ENCODE results near the gene SLC26A9.

The SLC26A9 gene

DNA sequence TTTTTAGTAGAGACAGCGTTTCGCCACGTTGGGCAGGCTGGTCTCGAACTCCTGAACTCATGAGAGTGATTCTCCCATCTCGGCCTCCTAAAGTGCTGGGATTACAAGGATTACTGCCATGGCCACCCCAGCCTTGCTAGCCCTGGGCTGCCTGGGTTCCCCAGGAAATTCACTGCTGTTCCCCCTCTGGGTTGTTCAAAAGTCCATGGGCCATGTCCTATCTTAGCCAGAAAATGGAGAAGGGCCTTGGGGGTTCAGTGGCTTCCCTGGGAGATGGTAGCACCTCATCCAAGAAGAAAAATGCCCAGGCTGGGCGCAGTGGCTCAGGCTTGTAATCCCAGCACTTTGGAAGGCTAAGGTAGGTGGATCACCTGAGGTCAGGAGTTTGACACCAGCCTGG is 20.9 kb downstream of the SLC26A9 start:
- Histone ChIP-seq H3K27me3 (replicated peaks; ENCODE audit: control insufficient read depth, insufficient read depth, low read length, poor library complexity, severe bottlenecking) (no peaks in the 10 kb centered on the region), H3K36me3 (ENCODE audit: control insufficient read depth, insufficient read depth, low read length) (no peaks in the 10 kb centered on the region), H3K27ac (ENCODE audit: insufficient read depth, low read length, poor library complexity, severe bottlenecking) (no peak overlapping the region), H3K4me3 (ENCODE audit: insufficient read depth, low read depth, low read length, poor library complexity, severe bottlenecking) (no peak overlapping the region), H3K4me1 (ENCODE audit: control insufficient read depth, insufficient read depth, low read length, poor library complexity, severe bottlenecking) (no peaks in the 10 kb centered on the region), H3K9me3 (ENCODE audit: control insufficient read depth, low read length) (no peaks in the 10 kb centered on the region)
- DNase-seq, result no peak

DNA sequence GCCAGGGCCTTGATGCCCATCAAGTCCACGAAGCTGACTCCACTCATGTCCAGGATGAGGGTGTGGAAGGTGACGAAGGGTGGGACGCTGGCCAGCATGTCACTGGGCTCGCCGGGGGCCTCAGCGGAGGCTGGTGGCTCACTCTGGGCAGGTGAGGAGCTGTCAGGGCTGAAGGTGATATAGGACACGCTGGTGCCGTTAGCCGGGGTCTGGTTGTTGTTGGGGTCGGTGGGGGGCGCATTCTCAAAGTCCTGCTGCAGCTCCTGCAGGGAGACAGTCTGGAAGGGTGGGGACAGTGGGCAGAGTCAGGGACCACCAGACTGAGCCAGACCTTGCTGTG is 21.7 kb downstream of the SLC26A9 start:
- Histone ChIP-seq H3K9me3 (ENCODE audit: control insufficient read depth, low read length) (no peaks in the 10 kb centered on the region), H3K27me3 (replicated peaks; ENCODE audit: control insufficient read depth, insufficient read depth, low read length, poor library complexity, severe bottlenecking) (no peaks in the 10 kb centered on the region), H3K4me1 (ENCODE audit: control insufficient read depth, insufficient read depth, low read length, poor library complexity, severe bottlenecking) (no peaks in the 10 kb centered on the region), H3K4me3 (ENCODE audit: insufficient read depth, low read depth, low read length, poor library complexity, severe bottlenecking) (no peak overlapping the region), H3K27ac (ENCODE audit: insufficient read depth, low read length, poor library complexity, severe bottlenecking) (no peak overlapping the region), H3K36me3 (ENCODE audit: control insufficient read depth, insufficient read depth, low read length) (no peaks in the 10 kb centered on the region)
- no peak for DNase-seq

DNA sequence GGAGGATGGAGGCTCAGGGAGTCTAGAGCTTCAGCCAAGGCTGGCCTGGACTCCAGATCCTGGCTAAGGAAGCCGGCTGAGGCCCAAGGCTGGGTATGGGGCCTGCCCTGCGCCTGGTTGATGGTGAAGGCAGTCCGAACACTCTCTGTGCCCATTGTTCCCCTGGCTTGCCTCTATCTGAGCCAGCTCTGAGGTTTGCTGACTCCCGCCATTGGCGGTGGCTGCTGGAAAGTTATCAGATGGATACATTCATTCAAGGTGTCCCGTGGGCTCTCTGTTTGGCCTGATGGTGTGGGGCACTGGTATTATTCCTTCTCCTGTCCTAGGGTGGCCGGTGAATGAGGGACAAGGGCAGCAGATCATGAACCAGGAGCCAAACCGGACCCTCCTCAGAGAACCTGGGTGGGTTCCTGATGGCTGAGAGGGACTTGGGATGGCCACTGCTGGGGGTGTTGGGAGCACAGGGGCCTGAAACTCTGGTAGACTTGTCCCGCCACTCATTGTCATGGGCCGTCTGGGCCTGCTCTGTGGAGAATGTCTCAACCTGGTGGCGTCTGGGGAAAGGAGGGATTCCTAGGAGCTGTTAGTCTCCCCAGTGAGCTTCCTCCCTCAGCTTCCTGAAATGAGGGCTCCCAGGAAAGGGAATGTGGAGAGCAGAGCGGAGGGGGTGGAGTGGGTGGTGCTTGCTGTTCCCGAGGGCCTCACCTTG is 22.2 kb downstream of the SLC26A9 start:
- Histone ChIP-seq H3K4me1 (ENCODE audit: control insufficient read depth, insufficient read depth, low read length, poor library complexity, severe bottlenecking) (no peaks in the 10 kb centered on the region), H3K4me3 (ENCODE audit: insufficient read depth, low read depth, low read length, poor library complexity, severe bottlenecking) (no peak overlapping the region), H3K36me3 (ENCODE audit: control insufficient read depth, insufficient read depth, low read length) (no peaks in the 10 kb centered on the region), H3K9me3 (ENCODE audit: control insufficient read depth, low read length) (no peaks in the 10 kb centered on the region), H3K27ac (ENCODE audit: insufficient read depth, low read length, poor library complexity, severe bottlenecking) (no peak overlapping the region), H3K27me3 (replicated peaks; ENCODE audit: control insufficient read depth, insufficient read depth, low read length, poor library complexity, severe bottlenecking) (no peaks in the 10 kb centered on the region)
- no peak for DNase-seq

DNA sequence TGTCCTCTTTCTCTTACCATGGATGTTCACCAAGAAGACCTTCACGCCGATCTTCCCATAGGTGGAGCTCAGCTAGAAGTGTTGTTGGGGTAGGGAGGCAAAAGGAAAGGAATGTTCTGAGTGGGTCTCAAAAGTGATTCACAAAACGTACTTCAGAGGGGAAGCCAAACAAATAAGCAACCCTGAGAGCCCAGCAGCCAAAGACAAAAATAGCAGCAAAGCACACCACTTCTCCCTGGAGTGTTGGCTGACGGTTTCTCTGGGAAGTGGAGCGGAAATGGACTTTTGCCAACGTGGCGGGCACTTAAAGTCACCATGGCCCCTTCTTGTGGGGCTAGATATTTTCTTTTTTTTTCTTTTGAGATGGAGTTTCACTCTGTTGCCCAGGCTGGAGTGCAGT is 23.1 kb downstream of the SLC26A9 start:
- no peaks in the 10 kb centered on the region for H3K4me1 ChIP-seq (ENCODE audit: control insufficient read depth, insufficient read depth, low read length, poor library complexity, severe bottlenecking)
- no peak for DNase-seq
- no peaks in the 10 kb centered on the region for H3K36me3 ChIP-seq (ENCODE audit: control insufficient read depth, insufficient read depth, low read length)
- no peak overlapping the region for H3K4me3 ChIP-seq (ENCODE audit: insufficient read depth, low read depth, low read length, poor library complexity, severe bottlenecking)
- no peaks in the 10 kb centered on the region for H3K9me3 ChIP-seq (ENCODE audit: control insufficient read depth, low read length)
- no peaks in the 10 kb centered on the region for H3K27me3 ChIP-seq (replicated peaks; ENCODE audit: control insufficient read depth, insufficient read depth, low read length, poor library complexity, severe bottlenecking)
- H3K27ac ChIP-seq (ENCODE audit: insufficient read depth, low read length, poor library complexity, severe bottlenecking), result no peak overlapping the region

DNA sequence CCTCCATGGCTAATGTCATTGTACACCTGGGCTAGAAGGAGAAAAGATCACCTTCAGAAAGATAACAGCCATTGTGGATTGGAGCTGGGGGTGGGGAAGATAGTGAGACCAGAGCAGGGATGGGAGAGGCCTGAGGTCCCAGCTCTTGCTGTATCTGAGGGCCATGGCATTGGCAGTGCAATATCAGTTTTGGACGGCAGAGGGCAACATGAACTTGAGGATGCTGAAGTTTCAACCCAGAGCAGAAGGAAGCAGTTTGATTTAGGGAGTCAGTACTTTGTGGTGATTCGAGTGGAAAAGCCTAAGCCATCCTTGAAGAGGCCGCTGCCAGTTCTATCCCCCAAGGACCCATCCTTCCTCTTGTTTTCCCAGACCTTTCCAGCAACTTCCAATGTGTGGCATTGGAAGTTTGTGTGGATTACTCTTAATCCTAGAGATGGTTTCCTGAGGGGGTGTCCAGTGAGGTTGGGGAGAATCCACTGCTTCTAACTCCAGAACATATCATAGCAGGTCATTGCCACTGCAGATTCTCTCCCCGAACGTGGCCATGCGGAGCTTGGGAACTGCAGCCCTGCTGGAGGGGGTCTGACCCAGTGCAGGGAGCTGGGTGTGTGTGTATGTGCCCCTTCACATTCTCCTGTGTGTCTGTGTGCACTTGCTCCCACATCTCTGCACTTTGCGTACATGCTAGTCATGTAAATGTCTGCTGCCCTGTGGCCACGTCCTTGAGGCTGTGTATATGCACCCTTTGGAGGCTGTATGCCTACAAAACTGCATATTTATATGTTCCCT is 24.1 kb downstream of the SLC26A9 start:
- Histone ChIP-seq H3K9me3 (ENCODE audit: control insufficient read depth, low read length) (no peaks in the 10 kb centered on the region), H3K4me1 (ENCODE audit: control insufficient read depth, insufficient read depth, low read length, poor library complexity, severe bottlenecking) (no peaks in the 10 kb centered on the region)
- DNase-seq, result peak; percentile 12 to 46 (median 17)

DNA sequence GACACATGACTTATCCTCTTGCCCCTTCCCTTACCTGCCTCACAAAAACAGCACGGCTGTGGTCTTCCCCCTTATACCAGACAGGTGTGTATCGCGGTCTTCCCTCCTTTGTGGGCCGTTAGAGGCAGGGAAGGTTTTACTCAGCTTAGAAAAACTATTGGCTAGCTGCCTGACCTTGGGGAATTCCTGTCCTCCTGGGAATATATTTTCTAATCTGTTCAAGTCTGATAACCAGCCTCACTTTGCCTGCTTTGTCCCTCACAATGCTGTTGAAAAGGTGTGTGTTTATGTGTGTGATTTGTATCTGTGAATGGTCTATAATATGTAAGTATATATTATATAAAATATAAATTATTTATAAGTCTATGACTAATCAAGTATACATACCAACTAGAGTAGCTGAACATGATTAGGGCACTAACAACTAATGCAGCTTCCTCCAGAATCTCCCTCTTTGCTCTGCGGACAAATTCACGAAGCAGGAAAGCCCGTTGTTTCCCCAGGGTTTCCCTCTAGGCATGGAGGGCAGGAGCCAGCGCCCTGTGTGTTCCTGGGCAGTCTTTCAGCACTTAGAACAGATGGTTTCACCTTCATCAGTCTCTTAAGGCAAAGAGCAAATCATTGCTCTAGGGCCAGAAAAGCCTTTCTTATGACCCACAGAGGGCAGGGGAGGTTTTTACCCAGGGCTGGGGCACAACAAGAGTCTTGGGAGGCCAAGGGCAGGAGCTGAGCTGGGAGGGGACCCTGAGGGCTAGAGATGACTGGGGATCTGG is 25.6 kb downstream of the SLC26A9 start:
- Histone ChIP-seq H3K36me3 (ENCODE audit: control insufficient read depth, insufficient read depth, low read length) (no peaks in the 10 kb centered on the region), H3K4me1 (ENCODE audit: control insufficient read depth, insufficient read depth, low read length, poor library complexity, severe bottlenecking) (no peaks in the 10 kb centered on the region), H3K27me3 (replicated peaks; ENCODE audit: control insufficient read depth, insufficient read depth, low read length, poor library complexity, severe bottlenecking) (no peaks in the 10 kb centered on the region), H3K27ac (ENCODE audit: insufficient read depth, low read length, poor library complexity, severe bottlenecking) (no peak overlapping the region), H3K4me3 (ENCODE audit: insufficient read depth, low read depth, low read length, poor library complexity, severe bottlenecking) (no peak overlapping the region), H3K9me3 (ENCODE audit: control insufficient read depth, low read length) (no peaks in the 10 kb centered on the region)
- DNase-seq, result no peak

More for the DNA sequence above, 24.1 kb downstream of the SLC26A9 start:
- no peaks in the 10 kb centered on the region for H3K27me3 ChIP-seq (replicated peaks; ENCODE audit: control insufficient read depth, insufficient read depth, low read length, poor library complexity, severe bottlenecking)
- no peaks in the 10 kb centered on the region for H3K36me3 ChIP-seq (ENCODE audit: control insufficient read depth, insufficient read depth, low read length)
- no peak overlapping the region for H3K4me3 ChIP-seq (ENCODE audit: insufficient read depth, low read depth, low read length, poor library complexity, severe bottlenecking)
- no peak overlapping the region for H3K27ac ChIP-seq (ENCODE audit: insufficient read depth, low read length, poor library complexity, severe bottlenecking)

DNA sequence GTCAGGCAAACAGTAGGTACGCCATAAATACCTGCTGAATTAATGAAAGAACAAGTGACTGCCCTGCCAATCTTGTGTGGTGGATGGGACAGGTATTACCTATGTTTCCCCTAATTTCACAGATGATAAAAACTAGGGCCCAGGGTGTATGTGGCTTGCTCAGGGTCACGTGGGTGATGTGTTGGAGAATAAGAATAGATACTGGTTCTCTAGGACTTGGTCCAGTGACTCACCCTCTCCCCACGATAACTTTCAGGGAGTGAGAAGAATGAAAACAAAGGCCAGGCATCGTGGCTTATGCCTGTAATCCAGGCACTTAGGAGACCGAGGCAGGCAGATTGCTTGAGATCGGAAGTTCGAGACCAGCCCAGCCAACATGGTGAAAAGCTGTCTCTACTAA is 26.7 kb downstream of the SLC26A9 start:
- no peak overlapping the region for H3K4me3 ChIP-seq (ENCODE audit: insufficient read depth, low read depth, low read length, poor library complexity, severe bottlenecking)
- no peaks in the 10 kb centered on the region for H3K9me3 ChIP-seq (ENCODE audit: control insufficient read depth, low read length)
- H3K27ac ChIP-seq (ENCODE audit: insufficient read depth, low read length, poor library complexity, severe bottlenecking), result no peak overlapping the region
- H3K27me3 ChIP-seq (replicated peaks; ENCODE audit: control insufficient read depth, insufficient read depth, low read length, poor library complexity, severe bottlenecking), result no peaks in the 10 kb centered on the region
- no peak for DNase-seq
- no peaks in the 10 kb centered on the region for H3K4me1 ChIP-seq (ENCODE audit: control insufficient read depth, insufficient read depth, low read length, poor library complexity, severe bottlenecking)
- H3K36me3 ChIP-seq (ENCODE audit: control insufficient read depth, insufficient read depth, low read length), result no peaks in the 10 kb centered on the region

DNA sequence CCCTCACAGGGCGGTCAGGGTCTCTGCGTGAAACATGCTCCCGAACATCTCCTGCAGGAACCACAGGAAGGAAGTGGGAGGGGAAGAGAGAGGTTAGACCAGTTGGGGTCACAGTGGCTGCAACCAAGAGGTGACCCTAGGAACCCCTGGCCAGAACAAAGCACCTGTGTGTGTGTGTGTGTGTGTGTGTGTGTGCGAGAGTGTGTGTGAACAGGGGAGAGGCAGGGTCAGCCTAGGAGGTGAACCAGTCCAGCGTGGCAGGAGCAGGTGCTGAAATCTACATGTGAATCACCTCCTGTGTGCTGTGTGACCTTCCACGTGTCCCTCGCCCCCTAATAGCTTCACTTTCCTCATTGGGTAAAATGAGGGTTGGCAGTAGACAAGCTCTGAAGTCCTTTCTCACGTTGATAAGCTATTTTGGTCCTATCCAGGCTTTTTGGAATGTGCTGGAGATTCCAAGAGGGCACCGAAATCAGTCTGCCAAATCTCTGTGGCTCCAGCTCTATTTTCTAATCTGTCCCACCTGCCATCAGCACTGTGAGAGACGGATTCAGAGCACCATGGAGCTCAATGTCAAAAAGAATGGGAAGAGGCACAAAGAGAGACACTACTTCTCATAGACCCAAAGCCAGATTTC is 27.8 kb downstream of the SLC26A9 start:
- H3K9me3 ChIP-seq (ENCODE audit: control insufficient read depth, low read length), result no peaks in the 10 kb centered on the region
- no peak for DNase-seq
- H3K4me1 ChIP-seq (ENCODE audit: control insufficient read depth, insufficient read depth, low read length, poor library complexity, severe bottlenecking), result no peaks in the 10 kb centered on the region
- H3K4me3 ChIP-seq (ENCODE audit: insufficient read depth, low read depth, low read length, poor library complexity, severe bottlenecking), result no peak overlapping the region
- H3K27me3 ChIP-seq (replicated peaks; ENCODE audit: control insufficient read depth, insufficient read depth, low read length, poor library complexity, severe bottlenecking), result no peaks in the 10 kb centered on the region
- H3K27ac ChIP-seq (ENCODE audit: insufficient read depth, low read length, poor library complexity, severe bottlenecking), result no peak overlapping the region
- H3K36me3 ChIP-seq (ENCODE audit: control insufficient read depth, insufficient read depth, low read length), result no peaks in the 10 kb centered on the region

DNA sequence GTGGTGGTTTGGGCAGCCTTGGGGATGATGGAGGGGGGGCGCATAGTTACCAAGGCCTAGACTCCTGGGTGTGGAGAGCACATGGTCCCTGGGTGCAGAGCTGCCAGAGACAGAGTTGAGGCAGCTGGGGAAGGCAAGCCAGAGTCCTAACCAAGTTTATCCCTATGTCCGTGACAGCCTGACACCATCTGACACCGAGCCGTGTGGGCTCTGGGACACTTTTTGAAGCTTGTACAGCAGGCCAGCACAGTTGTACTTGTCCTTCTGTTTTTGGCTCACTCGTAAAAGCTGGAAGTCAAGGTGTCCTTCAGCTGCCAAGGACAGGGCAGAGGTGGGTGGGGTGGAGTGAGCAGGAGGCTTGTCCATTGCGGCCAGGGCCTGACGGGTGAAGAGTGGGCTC is 28.5 kb downstream of the SLC26A9 start:
- H3K4me3 ChIP-seq (ENCODE audit: insufficient read depth, low read depth, low read length, poor library complexity, severe bottlenecking), result no peak overlapping the region
- no peak for DNase-seq
- no peak overlapping the region for H3K27ac ChIP-seq (ENCODE audit: insufficient read depth, low read length, poor library complexity, severe bottlenecking)
- no peaks in the 10 kb centered on the region for H3K36me3 ChIP-seq (ENCODE audit: control insufficient read depth, insufficient read depth, low read length)
- no peaks in the 10 kb centered on the region for H3K27me3 ChIP-seq (replicated peaks; ENCODE audit: control insufficient read depth, insufficient read depth, low read length, poor library complexity, severe bottlenecking)
- no peaks in the 10 kb centered on the region for H3K9me3 ChIP-seq (ENCODE audit: control insufficient read depth, low read length)
- H3K4me1 ChIP-seq (ENCODE audit: control insufficient read depth, insufficient read depth, low read length, poor library complexity, severe bottlenecking), result no peaks in the 10 kb centered on the region
